Measurements from ENCODE around the gene ATP5PD.
A peak's percentile ranks its signal among the peaks of the same experiment; 100 is the strongest.
"Not testable (repeated sequence)": the region's sequence is repeated elsewhere in the genome, so short reads cannot be mapped to it uniquely, and the experiment has no call there.

Gene ATP5PD

DNA sequence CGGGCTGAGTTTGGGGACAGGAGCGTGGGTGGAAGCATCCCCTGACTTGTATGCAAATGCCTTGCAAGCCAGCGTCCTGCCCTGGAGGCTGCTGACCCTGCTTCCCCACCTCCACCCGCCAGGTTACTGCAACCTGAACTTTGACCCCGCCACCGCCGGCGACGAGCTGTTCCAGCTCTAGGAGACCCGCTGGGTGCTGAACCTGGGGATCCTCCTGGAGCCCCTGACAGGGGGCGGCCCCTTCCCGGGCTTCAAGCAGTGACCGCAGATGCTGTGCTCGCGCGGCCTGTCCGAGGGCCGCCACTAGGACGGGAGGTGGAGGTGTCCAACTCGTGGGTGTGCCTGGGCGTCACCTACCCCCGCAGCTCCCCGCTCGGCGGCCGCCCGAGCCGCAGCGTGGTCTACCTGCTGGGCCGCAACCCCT, 30.3 kb upstream of the ATP5PD start:
- DNase-seq = no peak

DNA sequence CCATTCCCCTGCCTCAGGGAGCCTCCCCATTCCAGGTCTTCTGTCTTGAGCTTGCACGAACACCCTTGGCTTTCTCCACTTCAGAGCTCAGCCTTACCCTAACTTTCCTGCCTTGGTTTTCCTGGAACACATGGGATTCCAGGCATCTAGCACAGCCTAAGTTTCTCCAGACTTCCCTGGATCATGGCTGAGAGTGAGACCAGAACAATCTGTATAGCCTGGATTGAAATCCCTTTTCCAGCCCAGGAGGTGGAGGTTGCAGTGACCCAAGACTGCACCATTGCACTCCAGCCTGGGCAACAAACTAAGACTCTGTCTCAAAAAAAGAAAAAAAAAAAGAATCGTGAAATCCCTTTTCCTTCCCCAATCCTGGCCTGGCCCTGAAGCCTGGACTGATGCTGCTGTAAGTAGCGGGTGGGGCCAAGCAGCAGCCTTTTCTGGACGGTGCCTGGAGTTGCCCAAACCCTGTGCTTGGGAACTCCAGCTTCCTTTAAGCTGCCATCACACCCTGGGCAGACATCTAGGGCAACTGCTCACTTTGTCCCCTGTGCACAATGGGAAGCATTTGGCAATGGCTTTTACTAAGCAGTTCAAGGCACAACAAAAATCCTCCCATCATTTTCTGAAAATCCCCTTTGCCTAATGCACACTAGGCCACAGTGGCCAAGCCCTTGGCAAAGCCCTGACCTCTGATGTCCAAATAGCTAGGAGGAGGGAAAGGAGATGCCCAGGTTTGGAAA, 29.0 kb upstream of the ATP5PD start:
- no peak for DNase-seq

- DNase-seq = no peak
These were observed 27.8 kb upstream of the ATP5PD start for GRCh38 chr17:75074532-75074931.

GRCh38 chr17:75073618-75074047, 26.9 kb upstream of the ATP5PD start:
- peak; percentile 63 for DNase-seq

GRCh38 chr17:75072909-75073308, 26.1 kb upstream of the ATP5PD start:
- DNase-seq = not testable (repeated sequence)

GRCh38 chr17:75071478-75072271, 24.9 kb upstream of the ATP5PD start:
- not testable (repeated sequence) for DNase-seq

DNA sequence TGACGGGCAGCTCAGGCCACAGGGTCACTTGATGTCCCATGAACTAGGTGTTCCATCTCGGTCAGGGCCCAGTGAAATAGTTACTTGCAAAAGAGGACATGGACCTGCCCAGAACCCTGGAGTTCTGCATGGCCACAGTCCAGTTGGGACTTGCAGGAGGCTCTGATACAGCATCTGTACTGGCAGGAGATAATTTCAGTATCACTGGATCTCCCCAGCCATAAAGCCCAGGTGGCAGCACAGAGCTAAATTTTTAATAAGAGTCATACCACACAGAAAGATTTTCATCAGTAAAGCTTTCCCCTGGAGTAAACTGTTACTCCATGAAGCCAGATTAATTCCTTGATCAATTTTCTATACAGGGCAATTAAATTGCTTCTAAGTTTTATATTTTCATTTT, 23.0 kb upstream of the ATP5PD start:
- DNase-seq = no peak

GRCh38 chr17:75068750-75069149, 22.0 kb upstream of the ATP5PD start:
- no peak for DNase-seq

DNA sequence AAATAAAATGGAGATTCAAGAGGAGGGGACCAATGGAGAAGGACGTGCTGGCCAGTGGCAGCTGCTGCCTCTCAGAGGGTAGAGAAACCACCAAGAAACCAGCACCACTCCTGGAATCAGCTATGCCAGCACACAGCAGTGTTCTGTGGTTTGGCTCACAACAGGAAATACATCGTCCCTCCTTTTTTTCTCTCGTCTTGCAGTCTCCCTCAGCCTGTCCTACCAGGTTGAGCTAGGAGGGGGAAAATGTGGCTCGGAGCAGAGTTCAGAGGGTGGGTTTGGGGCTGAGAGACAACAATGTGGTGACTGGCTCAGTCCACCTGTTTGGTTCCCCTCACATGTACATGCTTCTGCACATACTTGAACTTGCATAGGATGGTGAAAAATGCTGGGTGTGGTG, 21.1 kb upstream of the ATP5PD start:
- DNase-seq = no peak

DNA sequence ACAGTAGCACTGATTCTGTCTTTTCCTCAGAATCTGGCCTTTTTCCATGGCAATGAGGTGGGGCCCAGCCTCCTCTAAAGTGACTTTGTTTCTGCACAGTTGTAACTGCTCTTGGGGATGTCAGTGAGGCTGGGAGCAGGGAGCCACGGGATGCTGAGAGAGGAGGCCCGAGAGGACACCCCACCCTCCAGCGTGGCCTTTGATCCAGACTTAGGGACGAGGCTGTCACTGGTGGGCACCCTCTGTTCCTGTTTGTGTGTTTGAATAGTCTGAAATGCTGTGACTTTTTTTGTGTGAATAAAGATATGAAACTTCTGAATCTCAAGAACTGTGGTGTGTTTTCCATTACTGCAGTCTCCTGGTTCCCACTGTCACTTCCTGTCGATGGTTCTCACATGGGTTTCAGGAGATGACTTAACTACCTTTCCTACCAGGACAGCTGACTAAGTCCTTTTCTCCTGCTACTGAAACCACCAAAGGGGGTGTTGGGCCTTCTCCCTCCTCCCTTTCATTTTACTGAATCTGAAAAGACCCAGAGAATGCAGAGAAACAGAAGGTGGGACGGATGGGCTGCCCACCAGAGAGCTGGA, 18.9 kb upstream of the ATP5PD start:
- peak; percentile 51 for DNase-seq

GRCh38 chr17:75064867-75065561, 18.2 kb upstream of the ATP5PD start:
- no peak for DNase-seq

- DNase-seq = no peak
These were observed 17.7 kb upstream of the ATP5PD start for GRCh38 chr17:75064460-75064859.

DNA sequence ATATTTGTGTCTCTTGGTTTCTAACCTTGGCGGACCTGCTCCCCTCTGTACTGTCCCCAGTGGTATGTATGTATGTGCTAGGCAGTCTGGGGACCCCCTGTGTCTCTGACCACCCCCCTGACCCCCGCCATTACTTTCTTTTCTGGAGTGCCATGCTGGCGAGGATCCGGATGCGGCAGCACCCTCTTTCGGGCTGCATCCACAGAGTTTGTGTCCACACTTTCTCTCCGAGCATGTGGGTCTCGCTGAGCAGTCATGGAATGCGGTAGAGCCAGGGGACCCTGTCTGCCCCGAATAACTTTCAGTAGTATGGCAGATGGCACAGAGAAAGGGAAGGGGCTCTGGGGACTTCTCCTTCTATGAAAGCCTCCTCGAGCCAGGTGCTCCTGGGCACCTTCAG, 17.3 kb upstream of the ATP5PD start:
- no peak for DNase-seq

DNA sequence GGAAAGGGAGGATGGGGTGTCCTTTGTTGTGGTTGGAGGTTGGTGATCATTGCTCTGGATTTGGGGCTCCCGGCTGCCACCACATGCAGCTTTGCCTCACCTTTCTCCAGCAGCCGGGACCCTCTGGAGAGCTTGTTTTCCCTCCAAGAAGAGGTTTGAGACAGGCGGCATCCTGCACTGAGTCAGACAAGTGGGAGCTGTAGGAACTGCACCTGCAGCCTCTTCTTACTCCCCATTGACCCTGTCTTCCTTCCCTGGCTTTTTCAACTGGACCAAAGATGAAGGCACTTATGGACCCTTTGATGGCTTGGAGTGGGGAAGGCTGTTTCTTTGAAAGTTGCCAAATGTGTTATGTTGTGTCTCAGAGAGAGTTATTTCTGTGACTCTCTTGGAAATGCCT, 16.9 kb upstream of the ATP5PD start:
- no peak for DNase-seq

DNA sequence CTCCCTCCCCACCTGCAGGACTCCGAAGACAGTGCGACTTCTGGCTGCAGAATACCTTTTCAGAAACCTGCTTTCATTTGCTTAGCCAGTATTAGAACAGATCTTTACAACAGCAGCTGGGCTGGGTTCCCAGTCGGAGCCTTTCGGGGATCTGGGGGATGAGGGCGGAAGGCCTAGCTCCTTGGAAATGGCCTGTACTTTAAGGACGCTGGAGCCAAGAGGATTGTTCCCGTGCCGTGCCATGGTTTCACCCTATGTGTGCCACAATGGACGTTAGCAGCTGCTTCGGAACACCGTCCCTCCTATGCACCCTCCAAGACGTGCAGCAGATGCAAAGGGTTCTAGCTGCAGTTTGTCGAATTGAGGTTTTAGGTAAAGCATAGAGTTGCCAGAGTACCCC, 16.4 kb upstream of the ATP5PD start:
- no peak for DNase-seq

DNA sequence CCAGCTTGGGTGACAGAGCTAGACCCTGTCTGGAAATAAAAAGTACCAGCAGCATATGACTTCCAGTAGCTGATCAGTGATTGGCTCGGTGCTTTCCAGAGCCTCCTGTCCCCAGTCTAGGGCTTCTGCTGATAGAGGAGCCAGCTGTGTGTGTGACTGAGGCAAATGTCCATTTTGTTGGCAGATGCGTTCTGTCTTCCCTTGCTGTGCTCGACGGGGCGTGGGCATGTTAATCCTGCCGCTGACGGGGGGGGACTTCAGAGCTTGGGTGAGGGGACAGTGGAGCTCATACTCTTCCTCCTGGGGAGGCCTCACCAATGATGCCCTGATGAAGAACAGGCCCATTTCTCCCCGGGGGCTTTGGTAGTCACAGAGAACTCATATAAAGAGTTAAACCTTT, 14.8 kb upstream of the ATP5PD start:
- no peak for DNase-seq

GRCh38 chr17:75061055-75061438, 14.3 kb upstream of the ATP5PD start:
- no peak for DNase-seq

- no peak for DNase-seq
These were observed 13.8 kb upstream of the ATP5PD start for GRCh38 chr17:75060434-75061054.

- peak; percentile 72 for DNase-seq
These were observed 12.9 kb upstream of the ATP5PD start for GRCh38 chr17:75059369-75060345.

- DNase-seq = no peak
These were observed 5.2 kb upstream of the ATP5PD start for GRCh38 chr17:75051941-75052340.

DNA sequence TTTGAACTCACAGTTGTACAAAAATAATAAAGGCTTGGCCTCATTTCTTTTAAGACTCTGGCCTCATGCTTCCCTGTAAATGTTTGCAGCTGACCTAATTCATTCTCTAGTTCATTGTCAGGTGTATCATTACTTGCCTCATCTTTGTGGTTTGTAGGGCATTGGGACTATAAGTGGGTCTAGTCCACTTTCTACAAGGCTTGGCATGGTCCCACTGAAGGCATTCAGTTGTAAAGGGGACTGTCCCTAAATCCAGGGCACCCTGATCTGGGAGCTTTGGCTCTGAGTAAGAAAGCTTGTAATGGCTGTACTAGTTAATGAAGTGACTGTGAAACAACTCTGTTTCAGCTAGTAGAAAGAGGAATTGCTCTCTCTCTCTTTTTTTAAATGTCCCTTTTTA, 2.9 kb upstream of the ATP5PD start:
- DNase-seq = no peak

GRCh38 chr17:75049057-75049456, 2.3 kb upstream of the ATP5PD start:
- DNase-seq = no peak
